Astrocyte of the hippocampus (primary cell): Measurements from ENCODE around the gene VGF.

Experiments
- DNase-seq: peaks from one replicate; pipeline ENCODE4 v3.0.0; 2011; ENCODE audit warnings: low read depth, low spot score

The VGF gene

DNA sequence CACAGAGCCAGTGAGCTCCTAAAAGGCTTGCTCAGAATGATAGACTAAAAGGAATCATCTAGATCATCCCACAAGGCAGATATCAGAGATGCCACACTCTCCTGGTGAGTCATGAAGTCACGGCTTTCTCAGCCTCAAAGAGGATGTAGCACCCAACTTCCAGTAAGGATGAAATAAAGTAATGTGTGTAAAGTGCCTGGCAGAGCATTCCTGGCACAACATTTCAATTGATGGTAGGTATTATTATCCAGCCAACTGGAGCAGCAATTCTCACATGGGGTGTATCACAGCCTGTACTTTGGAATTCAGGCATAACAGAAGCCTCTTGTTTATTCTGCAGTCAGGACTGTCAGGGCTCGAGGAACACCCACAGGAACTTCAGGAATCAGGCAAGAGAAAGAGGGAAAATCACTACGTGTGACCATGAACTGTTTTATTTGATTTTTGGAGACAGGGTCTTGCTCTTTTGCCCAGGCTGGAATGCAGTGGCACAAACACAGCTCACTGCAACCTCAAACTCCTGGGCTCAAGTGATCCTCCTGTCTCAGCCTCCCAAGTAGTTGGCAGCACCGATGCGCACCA is 20.0 kb upstream of the VGF start:
- DNase-seq, result peak; percentile 50

DNA sequence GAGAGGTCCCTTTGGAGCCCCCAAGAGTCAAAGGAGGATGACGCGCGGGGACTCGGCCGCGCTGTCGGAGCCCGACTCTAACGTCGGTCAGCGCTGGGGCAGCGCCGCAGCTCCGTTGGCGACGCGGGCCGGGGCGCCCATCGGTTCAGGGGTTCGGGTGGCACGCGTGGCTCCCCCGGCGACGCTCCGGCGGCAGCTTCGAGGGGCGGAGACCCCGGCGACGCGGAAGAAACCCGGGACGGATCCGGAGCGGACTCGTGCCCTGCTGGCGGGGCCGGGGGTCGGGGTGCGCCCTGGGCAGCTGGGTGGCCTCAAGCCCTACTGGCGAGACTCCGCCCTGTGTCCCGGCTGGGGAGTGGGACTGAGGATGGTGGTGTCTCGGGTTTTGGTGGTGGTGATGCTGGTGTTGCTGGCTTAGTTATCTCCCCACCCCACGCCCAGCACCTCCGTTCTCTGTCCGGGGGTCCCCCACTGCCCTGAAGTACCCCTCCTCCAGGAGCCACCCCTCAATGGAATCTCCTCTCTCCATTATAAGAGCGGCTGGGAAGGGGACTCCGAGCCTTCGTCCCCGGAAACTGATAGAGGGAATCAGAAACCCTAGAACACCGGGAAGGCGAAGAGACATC is 14.9 kb upstream of the VGF start, which contains the start of gene NAT16:
Gene NAT16 (minus strand): TSS at position 164 of the 626 bp plus-strand sequence. CDS start 5,486 bp downstream, outside the sequence.
- DNase-seq, result no peak

DNA sequence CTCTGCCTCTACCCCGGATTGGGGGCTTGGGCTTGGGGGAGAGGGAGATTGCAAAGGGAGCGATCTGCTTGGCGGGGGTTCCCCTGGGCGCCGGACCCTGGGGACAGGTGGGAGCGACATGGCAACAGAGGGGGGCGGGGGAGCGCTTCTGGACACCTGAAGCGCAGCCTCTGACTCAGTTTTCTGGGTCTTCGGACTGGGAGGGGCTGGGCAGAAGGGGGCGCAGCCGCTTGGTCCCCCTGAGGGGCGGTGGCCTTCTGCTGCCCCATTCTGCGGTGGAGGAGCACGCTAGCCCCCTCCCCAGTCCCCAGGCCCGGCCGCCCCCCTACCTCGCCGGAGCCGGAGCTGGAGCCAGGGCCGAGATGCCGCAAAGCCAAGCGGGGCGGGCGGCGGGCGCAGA is 14.3 kb upstream of the VGF start:
- DNase-seq, result no peak

DNA sequence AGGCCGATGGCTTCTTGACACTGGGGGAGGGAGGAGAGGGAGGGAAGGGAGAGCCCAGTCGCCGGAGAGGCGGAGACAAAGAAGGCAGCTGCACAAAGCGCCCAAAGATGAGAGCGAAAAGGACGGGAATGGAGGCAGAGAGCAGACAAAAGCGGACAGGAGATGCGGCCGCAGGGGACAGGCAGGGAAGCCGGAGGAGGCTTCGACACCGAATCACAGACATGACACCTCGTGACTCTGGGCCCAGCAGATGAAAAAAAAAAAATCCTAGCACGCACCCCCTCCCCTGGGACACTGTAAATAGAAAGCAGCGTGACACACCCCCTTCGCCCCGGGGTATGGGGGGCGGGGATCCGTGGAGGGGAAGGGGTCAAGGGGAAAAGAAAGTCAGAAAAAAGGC is 13.7 kb upstream of the VGF start:
- DNase-seq, result no peak

- DNase-seq, result no peak
These were observed 12.3 kb upstream of the VGF start for GRCh38 chr7:101177644-101178043.

DNA sequence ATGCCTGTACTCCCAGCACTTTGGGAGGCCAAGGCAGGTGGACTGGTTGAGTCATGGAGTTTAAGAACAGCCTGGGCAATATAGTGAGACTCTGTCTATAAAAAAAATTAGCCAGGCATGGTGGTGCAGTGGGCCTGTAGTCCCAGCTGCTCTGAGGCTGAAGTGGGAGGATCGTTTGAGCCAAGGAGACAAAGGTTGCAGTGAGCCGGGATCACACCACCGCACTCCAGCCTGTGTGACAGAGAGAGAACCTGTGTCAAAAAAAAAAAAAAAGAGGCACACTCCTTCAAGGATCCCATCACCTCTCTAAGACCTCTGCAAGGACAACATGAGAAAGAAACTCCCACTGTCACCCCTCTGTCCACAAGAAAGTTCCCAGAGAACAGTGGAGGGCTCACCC is 10.3 kb upstream of the VGF start:
- no peak for DNase-seq

DNA sequence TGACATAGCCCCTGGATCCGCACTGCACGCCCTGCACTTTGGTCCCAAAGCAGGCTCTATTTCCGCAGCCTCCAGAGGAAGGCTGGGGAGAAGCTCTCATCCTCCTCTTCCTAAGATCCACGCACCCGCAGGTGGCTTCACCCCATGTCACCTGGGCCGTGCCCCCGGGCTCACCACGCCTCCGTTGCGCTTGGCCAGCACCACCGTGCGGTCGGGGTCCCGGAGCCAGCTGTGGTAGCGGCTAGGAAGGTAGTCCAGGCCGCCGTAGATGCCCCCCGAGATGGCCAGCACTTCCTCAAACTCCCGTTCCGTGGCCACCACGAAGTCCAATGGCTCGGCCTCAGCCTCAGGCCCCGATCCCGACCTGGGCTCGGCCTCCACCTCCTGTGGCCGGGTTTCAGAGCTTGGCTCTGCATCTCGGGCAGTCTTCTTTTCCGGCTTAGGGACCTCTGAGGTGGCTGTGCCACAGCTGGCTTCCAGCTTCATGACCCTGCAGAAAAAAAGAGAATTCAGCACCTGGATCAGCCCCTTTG is 9.0 kb upstream of the VGF start:
- no peak for DNase-seq

DNA sequence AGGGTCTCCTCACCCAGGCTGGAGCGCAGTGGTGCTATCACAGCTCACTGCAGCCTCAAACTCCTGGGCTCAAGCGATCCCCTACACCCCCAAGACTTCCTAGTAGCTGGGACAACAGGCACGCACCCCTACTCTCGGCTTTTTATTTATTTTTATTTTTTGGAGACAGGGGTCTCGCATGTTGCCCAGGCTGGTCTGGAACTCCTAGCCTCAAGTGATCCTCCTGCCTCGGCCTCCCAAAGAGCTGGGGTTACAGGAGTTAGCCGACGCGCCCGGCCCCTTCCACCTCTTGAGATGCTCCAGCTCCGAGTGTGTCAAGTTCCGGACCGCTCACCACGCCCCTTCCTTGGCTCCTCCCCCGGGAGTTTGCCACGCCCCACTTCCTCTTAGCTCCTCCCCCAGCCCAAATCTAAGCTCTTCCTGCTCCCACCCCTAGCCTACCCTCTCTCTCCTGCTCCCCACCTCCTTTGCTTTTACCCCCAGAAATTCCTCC is 8.4 kb upstream of the VGF start:
- peak; percentile 50 for DNase-seq

GRCh38 chr7:101172854-101173751 is 7.7 kb upstream of the VGF start:
- DNase-seq, result peak; percentile 94

- DNase-seq, result no peak
These were observed 6.9 kb upstream of the VGF start for GRCh38 chr7:101172005-101172853.

- no peak for DNase-seq
These were observed 6.1 kb upstream of the VGF start for GRCh38 chr7:101171442-101171837.

DNA sequence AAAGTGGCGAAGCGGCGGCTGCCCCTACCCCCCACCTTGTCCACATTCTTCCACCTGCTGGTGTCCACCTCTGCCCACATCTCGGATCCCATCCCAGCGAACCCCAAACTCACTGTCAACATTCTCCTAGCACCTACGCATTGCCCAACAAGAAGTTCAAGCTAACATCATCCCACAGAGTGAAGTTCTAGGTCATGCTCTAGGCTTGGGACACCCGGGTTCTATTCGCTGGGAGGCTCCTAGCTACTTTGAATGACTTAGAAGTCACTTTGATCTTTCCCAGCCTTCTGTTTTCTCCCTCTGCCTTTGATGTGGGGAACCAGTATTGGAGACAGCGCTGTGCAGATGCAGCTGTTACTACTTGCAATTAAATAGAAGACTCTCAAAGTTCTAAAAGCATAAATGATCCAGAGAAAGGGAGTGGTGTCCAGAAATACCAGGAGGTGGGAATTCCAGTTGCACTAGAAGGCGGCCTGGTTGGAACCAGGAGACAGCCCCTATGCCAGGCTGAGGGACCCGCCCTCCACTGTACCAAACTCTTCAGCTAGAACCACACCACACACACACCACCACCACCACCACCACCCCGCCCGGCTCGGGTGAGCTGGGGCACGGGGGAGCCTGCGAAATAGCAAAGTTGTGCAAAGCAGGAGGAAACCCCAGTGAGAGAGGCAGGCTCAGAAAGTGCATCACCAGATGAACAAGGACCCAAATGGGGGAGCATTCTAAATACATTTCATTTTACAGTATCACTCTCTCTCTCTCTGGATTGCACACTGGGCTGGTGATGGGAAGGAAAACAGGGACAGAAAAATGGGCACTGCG is 5.5 kb upstream of the VGF start:
- no peak for DNase-seq

DNA sequence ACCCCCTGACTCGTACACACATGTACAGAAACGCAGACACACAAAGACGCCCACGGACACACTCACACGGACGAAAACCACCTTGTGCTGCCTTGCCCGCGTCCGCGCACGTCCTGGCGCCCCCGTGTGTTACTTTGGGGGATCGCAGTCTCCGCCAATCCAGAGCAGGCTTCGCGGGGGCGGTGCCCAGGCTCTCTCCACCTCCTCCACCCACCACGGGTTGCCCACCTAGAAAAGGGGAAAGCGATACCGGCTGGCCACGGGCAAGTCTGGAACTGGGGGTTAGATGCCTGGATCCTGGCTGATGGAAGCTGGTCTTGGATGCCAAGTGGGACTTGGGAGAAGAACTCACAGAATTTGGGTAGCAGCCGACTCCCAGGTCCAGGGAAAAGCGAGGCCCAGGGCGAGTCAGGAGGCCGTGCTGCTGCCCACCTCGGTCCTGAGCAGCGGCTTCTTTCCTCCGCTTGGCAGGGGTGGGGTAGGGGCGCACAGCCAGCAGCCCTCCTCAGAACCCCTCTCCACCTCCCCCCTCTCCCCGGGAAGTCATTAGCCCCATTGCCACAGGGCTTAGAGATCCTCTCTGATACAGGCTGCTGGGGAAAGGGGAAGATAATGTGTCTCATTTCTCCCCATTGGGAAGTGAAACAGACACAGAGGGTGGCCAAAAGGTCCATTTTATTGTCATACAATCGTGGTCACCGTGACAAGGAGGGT is 4.6 kb upstream of the VGF start:
- peak; percentile 84 for DNase-seq

DNA sequence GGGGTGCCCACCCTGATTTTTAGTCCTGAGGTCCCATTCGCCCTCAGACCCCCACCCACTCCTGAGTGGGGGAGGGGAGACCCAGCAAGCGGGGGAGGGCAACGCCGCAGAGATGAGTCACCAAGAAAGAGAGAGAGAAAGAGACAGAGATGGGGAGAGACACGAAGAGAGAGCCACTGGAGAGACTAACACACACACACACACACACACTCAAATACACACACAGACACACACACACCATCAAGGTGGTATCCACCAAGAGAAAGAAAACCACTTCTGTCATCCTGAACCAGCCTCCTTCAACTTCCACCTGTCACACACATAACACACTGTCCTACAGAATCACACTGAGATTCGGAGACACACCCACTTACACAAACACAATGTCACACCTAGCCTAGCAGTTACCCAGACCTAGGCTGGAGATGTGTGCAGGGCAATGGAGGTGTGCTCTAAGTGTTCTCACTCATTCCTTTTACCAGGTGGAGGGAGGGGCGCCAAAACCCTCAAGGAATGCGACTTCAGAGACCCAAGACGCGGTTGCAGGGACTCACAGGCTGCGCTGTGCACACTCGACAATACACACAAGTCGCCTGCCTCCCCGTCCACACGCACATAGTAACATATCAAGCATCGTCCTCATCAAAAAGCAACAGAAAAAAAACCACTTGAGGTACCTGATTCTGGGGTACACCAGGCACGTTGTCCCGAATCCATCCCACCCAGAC is 3.9 kb upstream of the VGF start:
- DNase-seq, result no peak

GRCh38 chr7:101168412-101169049 is 3.2 kb upstream of the VGF start:
- no peak for DNase-seq

DNA sequence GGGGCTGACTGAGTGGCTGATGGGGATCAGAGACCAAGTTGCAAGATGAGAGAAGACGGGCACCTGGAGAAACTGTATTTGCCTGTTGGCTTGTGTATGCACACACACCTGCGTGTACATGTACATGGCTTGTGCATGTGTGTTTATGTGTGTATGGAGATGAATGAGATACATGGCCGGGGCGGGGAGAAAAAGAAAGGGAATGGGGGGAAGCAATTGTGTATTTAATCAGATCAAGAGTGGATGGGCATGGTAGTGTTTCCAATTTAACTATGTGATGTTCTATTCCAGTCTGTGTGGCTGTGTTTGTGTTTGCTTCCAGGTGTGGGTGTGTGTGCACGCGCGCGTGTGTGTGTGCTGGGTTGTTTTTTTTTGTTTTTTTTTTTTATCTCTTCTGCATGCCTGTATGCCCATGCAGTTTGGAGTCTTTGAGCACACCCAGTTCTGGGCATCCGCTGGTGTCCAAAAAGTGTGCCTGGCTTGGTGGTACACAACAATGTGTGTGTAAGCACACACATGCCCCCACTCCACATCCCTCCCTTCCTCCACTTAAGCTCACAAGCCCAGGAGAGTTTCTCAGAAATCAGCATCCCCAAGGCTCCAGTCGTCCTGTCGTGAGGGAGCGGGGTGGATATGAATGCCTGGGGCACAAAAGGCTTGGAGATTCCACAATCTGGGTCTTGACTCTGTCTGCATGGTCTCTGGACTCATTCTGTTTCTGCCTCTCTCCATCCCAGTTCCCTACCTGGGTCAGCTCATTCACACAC is 2.5 kb upstream of the VGF start:
- DNase-seq, result no peak

DNA sequence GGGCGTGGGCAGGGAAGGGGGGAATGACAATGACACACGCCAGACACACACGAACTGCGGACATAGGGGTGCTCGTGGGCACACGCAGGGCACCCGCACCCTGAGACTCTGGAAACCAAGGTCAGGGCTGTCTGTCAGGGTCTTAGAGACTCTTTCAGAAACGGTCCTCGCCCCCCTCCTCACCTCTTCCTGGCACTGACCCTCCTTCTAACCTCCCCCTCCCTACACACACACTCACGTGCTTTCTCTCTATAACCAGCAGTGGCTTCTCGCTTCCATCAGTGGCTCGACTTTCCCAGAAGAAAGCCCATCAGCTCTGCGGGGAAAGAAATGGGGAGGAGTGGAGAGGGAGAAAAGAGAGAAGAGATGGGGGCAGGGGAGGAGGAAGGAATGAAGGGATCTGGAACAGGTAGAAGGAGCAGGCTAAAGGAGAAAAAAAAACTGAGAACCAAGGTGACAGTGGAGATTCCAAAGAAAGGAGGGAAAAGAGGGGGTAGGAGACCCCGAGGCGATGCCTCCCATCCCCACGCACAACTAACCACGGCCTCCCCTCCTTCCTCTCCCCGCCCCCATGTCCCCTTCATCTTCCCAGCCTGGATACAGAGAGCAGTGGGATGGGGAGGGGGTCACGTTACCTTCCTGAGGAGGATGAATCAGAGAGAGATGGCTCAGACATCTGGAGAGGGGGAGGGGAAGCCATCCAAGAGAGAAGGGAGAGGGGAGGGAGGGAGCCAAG is 1.7 kb upstream of the VGF start:
- no peak for DNase-seq
